H1 (cell line): ENCODE measurements around the gene UBC. TPM values are rescaled to one million over a fixed set of nuclear protein-coding genes. Genes with fewer than 3 reads are reported as not detected.

Source experiments
- CTCF ChIA-PET: fragments of 300-600 bp; sonication (Branson Sonifier 250); formaldehyde crosslinking; loops from one replicate; lab custom pipeline; 2021; ENCODE audit not compliant: partially characterized antibody; lab: Charles Lee
- POLR2A ChIA-PET: fragments of 300-600 bp; sonication (Branson Sonifier 250); formaldehyde crosslinking; loops from one replicate; lab custom pipeline; 2021; ENCODE audit warnings: inconsistent platforms; ENCODE audit not compliant: partially characterized antibody; lab: Charles Lee
- DNase-seq, 2 experiments: peaks; one replicate each; pipeline versions ENCODE4 v3.0.0 to v3.0.0-alpha.2; 2010 to 2022; ENCODE audit warnings: low spot score in 2 of 2, low read depth in 1 of 2, mixed read lengths in 1 of 2
- FAIRE-seq: peaks from 2 replicates; lab custom pipeline; 2011; peaks lifted over from hg19 to GRCh38; lab: Jason Lieb, UNC
- H2AFZ ChIP-seq: 2 replicates; pipeline ENCODE4 v1.8.1; 2012; ENCODE audit warnings: low read length, inconsistent platforms
- H2AK5ac ChIP-seq: 2 replicates; pipeline ENCODE4 v1.6.1; 2013; ENCODE audit warnings: low read depth, low read length
- H2BK120ac ChIP-seq: replicated peaks from 2 replicates; pipeline ENCODE3; 2013; ENCODE audit warnings: low read depth, low read length, inconsistent platforms
- H2BK12ac ChIP-seq: 2 replicates; pipeline ENCODE4 v1.6.1; 2013; ENCODE audit warnings: low read depth, low read length
- H2BK15ac ChIP-seq: 2 replicates; pipeline ENCODE4 v1.6.1; 2013; ENCODE audit warnings: low read length
- H2BK20ac ChIP-seq: 2 replicates; pipeline ENCODE4 v1.6.1; 2013; ENCODE audit warnings: low read length
- H2BK5ac ChIP-seq: 2 replicates; pipeline ENCODE4 v1.6.1; 2013; ENCODE audit warnings: low read depth, low read length
- H3K14ac ChIP-seq: 2 replicates; pipeline ENCODE4 v1.6.1; 2013; ENCODE audit warnings: inconsistent platforms; ENCODE audit not compliant: insufficient read length
- H3K18ac ChIP-seq: 2 replicates; pipeline ENCODE4 v1.6.1; 2013; ENCODE audit warnings: low read length; ENCODE audit errors: extremely low read depth
- H3K23ac ChIP-seq: 2 replicates; pipeline ENCODE4 v1.6.1; 2013; ENCODE audit warnings: inconsistent platforms; ENCODE audit not compliant: insufficient read length
- H3K23me2 ChIP-seq: 2 replicates; pipeline ENCODE4 v1.6.1; 2013; ENCODE audit warnings: low read depth, low read length
- H3K27ac ChIP-seq: 2 replicates; pipeline ENCODE4 v1.6.1; 2011; ENCODE audit warnings: low read depth, low read length, inconsistent platforms
- H3K27me3 ChIP-seq, 4 experiments: replicated peaks in 1 of 4; 1 replicate in 1 of 4; 2 replicates in 3 of 4; pipeline versions ENCODE4 v1.6.1 to v1.8.1; 2011 to 2013; ENCODE audit warnings: low read length in 3 of 4, mild to moderate bottlenecking in 3 of 4, inconsistent platforms in 2 of 4, mixed read lengths in 2 of 4, moderate library complexity in 1 of 4; ENCODE audit not compliant: control insufficient read depth in 3 of 4, insufficient read depth in 3 of 4; ENCODE audit errors: extremely low read depth in 1 of 4
- H3K36me3 ChIP-seq, 4 experiments: 2 replicates each; pipeline versions ENCODE4 v1.6.1 to v1.8.1; 2011 to 2013; ENCODE audit warnings: mild to moderate bottlenecking in 4 of 4, low read length in 3 of 4, moderate library complexity in 2 of 4, control low read depth in 1 of 4, inconsistent platforms in 1 of 4; ENCODE audit not compliant: insufficient read depth in 4 of 4, control insufficient read depth in 2 of 4
- H3K4ac ChIP-seq: replicated peaks from 2 replicates; pipeline ENCODE3; 2013; ENCODE audit warnings: low read length, low read depth, mixed read lengths, inconsistent platforms; ENCODE audit not compliant: insufficient read length
- H3K4me1 ChIP-seq, 4 experiments: replicated peaks in 1 of 4; 1 replicate in 1 of 4; 2 replicates in 3 of 4; pipeline versions ENCODE4 v1.6.1 to v1.8.1; 2011 to 2013; ENCODE audit warnings: low read length in 3 of 4, inconsistent platforms in 2 of 4, mixed read lengths in 1 of 4; ENCODE audit not compliant: insufficient read depth in 4 of 4, control insufficient read depth in 3 of 4
- H3K4me2 ChIP-seq, 2 experiments: 2 replicates each; pipeline versions ENCODE4 v1.6.1 to v1.8.1; 2011 to 2013; ENCODE audit warnings: low read depth in 2 of 2, low read length in 2 of 2, control low read depth in 1 of 2, inconsistent platforms in 1 of 2, mild to moderate bottlenecking in 1 of 2; ENCODE audit not compliant: insufficient read depth in 1 of 2
- H3K4me3 ChIP-seq, 4 experiments: fragments of 200-600, 300-600 bp in 1 of 4; sonication (generic), shearing (Covaris generic), sonication (Bioruptor Twin) in 1 of 4; 2 replicates each; pipeline versions ENCODE4 v1.5.1 to v1.8.1; 2011 to 2016; ENCODE audit warnings: low read length in 4 of 4, low read depth in 3 of 4, control low read depth in 2 of 4, inconsistent platforms in 2 of 4, mild to moderate bottlenecking in 2 of 4, mixed read lengths in 1 of 4, moderate library complexity in 1 of 4; ENCODE audit not compliant: insufficient read depth in 2 of 4; ENCODE audit errors: extremely low read depth in 1 of 4
- H3K56ac ChIP-seq: replicated peaks from 2 replicates; pipeline ENCODE3; 2013; ENCODE audit warnings: low read depth, mild to moderate bottlenecking, mixed read lengths, low read length, inconsistent platforms; ENCODE audit not compliant: insufficient read length
- H3K79me1 ChIP-seq: 2 replicates; pipeline ENCODE4 v1.6.1; 2013; ENCODE audit warnings: low read depth, low read length, control low read depth
- H3K79me2 ChIP-seq, 2 experiments: 2 replicates each; pipeline versions ENCODE4 v1.6.1 to v1.8.1; 2012 to 2013; ENCODE audit warnings: low read length in 2 of 2, mild to moderate bottlenecking in 2 of 2, inconsistent platforms in 1 of 2; ENCODE audit not compliant: insufficient read depth in 2 of 2, control insufficient read depth in 1 of 2
- H3K9ac ChIP-seq, 4 experiments: replicated peaks in 1 of 4; 1 replicate in 1 of 4; 2 replicates in 3 of 4; pipeline versions ENCODE4 v1.6.1 to v1.8.1; 2011 to 2013; ENCODE audit warnings: low read depth in 3 of 4, low read length in 3 of 4, control low read depth in 2 of 4, mild to moderate bottlenecking in 2 of 4, moderate library complexity in 2 of 4, inconsistent platforms in 1 of 4; ENCODE audit errors: extremely low read depth in 1 of 4
- H3K9me3 ChIP-seq, 2 experiments: 2 replicates each; pipeline versions ENCODE4 v1.6.1 to v1.8.1; 2012 to 2013; ENCODE audit warnings: mild to moderate bottlenecking in 2 of 2, moderate library complexity in 2 of 2, control low read depth in 1 of 2, inconsistent platforms in 1 of 2, low read depth in 1 of 2, low read length in 1 of 2, mixed read lengths in 1 of 2; ENCODE audit not compliant: insufficient read depth in 2 of 2
- H4K20me1 ChIP-seq, 2 experiments: replicated peaks in 1 of 2; 2 replicates each; pipeline versions ENCODE3 to v1.8.1; 2011 to 2013; ENCODE audit warnings: inconsistent platforms in 2 of 2, low read length in 2 of 2, mild to moderate bottlenecking in 1 of 2; ENCODE audit not compliant: insufficient read depth in 2 of 2, control insufficient read depth in 1 of 2
- H4K5ac ChIP-seq: 2 replicates; pipeline ENCODE4 v1.6.1; 2013; ENCODE audit warnings: low read length, low read depth, mixed read lengths, inconsistent platforms; ENCODE audit not compliant: insufficient read length
- H4K8ac ChIP-seq: 2 replicates; pipeline ENCODE4 v1.8.0; 2013; ENCODE audit warnings: mild to moderate bottlenecking, moderate library complexity, low read length, inconsistent platforms; ENCODE audit not compliant: insufficient read depth; ENCODE audit errors: extremely low read depth
- H4K91ac ChIP-seq: replicated peaks from 2 replicates; pipeline ENCODE3; 2013; ENCODE audit warnings: low read length, mixed read lengths, inconsistent platforms; ENCODE audit not compliant: insufficient read length
- CBX8 ChIP-seq: fragments of 300-800, 300-1000 bp; sonication (generic); IDR thresholded peaks from 2 replicates; pipeline ENCODE4 v1.7.1; 2016; ENCODE audit warnings: low read depth, low read length, borderline replicate concordance
- KDM4A ChIP-seq: IDR thresholded peaks from one replicate; pipeline ENCODE4 v1.7.1; 2012; ENCODE audit warnings: low read depth, mild to moderate bottlenecking, moderate library complexity, low read length, inconsistent platforms; ENCODE audit not compliant: severe bottlenecking
- SIN3A ChIP-seq, 2 experiments: IDR thresholded peaks in 1 of 2; conservative IDR thresholded peaks in 1 of 2; 2 replicates each; pipeline ENCODE4 v1.6.1; 2011 to 2012; ENCODE audit warnings: low read length in 2 of 2, improper control_type of control experiment in 1 of 2, low read depth in 1 of 2, mild to moderate bottlenecking in 1 of 2
- SIX5 ChIP-seq: IDR thresholded peaks from 2 replicates; pipeline ENCODE4 v1.6.1; 2011; ENCODE audit warnings: mild to moderate bottlenecking, low read depth, low read length
- SRF ChIP-seq: IDR thresholded peaks from 2 replicates; pipeline ENCODE4 v1.6.1; 2011; ENCODE audit warnings: mild to moderate bottlenecking, low read depth, low read length, moderate library complexity
- WGBS, 2 experiments: shearing (Covaris generic) in 1 of 2; methylation state at CpG; one replicate each; pipeline versions ENCODE4 v1.1.6 to v1.1.7; 2013 to 2015; ENCODE audit warnings: low lambda C conversion rate in 2 of 2, mixed read lengths in 2 of 2, inconsistent platforms in 1 of 2, low coverage in 1 of 2, missing lambda C conversion rate in 1 of 2; ENCODE audit not compliant: insufficient replicate concordance in 2 of 2, insufficient coverage in 1 of 2, insufficient read length in 1 of 2; ENCODE audit errors: extremely low coverage in 1 of 2, missing lambda C conversion rate in 1 of 2; 5-methylcytosine and 5-hydroxymethylcytosine counted together
- polyA plus RNA-seq, 7 experiments: library from polyadenylated mRNA; depleted of rRNA in 3 of 7; stranded (reverse) in 5 of 7; unstranded in 2 of 7; fragments of >200 nt in 5 of 7; fragments of 200-250 nt in 2 of 7; gene quantifications; 1 replicate in 5 of 7; 2 replicates in 1 of 7; 4 replicates in 1 of 7; pipeline versions ENCODE4 v1.2.1 to v1.2.3, GENCODE V29; 2011 to 2013; ENCODE audit warnings: missing spikeins in 2 of 7, mixed read lengths in 2 of 7
- total RNA-seq: library from RNA; stranded (reverse); fragmentation: NEBNext Ultra II Directional; extraction: Animal tissue kit (Norgen Biotek cat#: 25700); gene quantifications from 2 replicates; pipeline ENCODE4 v1.2.1, GENCODE V29; 2021

The UBC gene
- total and polyA plus RNA-seq, 2 of the 8 experiments (the other 6 are each of a cell fraction or from before 2014, with no cell fraction given) = 559 to 749 TPM

DNA sequence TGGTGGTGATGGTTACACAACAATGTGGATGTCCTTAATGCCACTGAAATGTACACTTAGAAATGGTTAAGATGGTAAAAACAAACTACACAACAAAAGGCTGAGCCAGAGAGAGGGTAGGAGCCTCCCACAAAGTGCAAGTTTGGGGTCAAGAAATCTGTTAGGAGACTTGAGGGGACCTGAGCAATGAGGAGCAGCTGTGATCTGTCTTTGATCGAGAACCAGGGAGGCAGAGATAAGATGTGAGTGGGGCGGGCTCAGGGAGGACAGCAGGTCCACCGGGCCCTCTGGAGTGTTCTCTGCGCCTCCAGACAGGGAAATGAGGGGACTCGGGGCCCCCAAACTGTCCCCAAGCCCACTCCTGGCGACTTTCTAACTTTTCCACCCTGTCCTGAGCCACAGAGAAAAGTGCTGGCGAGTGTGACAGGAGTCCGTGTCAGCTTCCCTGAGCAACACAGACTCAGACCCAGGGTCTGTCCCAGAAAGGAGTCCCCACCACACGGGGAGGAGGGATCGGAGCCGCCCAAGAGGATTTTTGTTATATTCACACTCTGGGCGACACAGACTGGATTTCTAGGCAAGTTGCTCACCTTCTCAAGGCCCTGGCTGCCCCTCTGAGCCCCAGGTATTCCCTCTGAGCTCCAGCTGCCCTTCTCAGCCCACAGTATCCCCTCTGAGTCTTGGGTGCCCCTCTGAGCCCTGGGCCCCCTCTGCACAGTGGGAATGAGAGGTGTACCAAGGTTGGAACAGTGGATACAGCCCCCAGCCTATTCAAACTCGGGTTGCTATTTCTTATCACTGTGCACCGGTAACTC is 39.3 kb downstream of the UBC start:
- no peaks in the 10 kb centered on the region for H3K9me3 ChIP-seq
- H2BK120ac ChIP-seq = no peak overlapping the region
- no peaks in the 10 kb centered on the region for H3K36me3 ChIP-seq
- H4K8ac ChIP-seq = peak overlapping the region; percentile 11; the same call in 1 of the 2 replicates
- H4K20me1 ChIP-seq = peaks cover 0 to 2% of the 10 kb centered on the region in 2 experiments
- peaks cover 3% of the 10 kb centered on the region; the same call in 1 of the 2 replicates for H3K23me2 ChIP-seq
- DNase-seq (no peak), FAIRE-seq (no peak)
- H3K23ac ChIP-seq = no peak overlapping the region
- no peaks in the 10 kb centered on the region for H3K79me2 ChIP-seq
- H3K4me3 ChIP-seq = no peak overlapping the region
- no peak overlapping the region for H3K27ac ChIP-seq
- no peak overlapping the region for H2AK5ac ChIP-seq
- H4K91ac ChIP-seq = no peak overlapping the region
- ChIA-PET POLR2A (interaction anchor here (1.3 to 1.6 kb wide), 2 partner anchors 9 to 11 kb away, joined by 4 to 5 read pairs; partner anchors contain the start of gene SCARB1), CTCF (interaction anchor here (1.4 to 1.8 kb wide), 2 partner anchors 12 to 25 kb away, joined by 3 to 5 read pairs; no protein-coding TSS in a partner anchor)
- H3K4me1 ChIP-seq = no peaks in the 10 kb centered on the region
- no peak overlapping the region for H3K18ac ChIP-seq
- no peak overlapping the region for H2BK15ac ChIP-seq
- no peak overlapping the region for H2BK20ac ChIP-seq
- no peak for TF ChIP-seq SRF
- TF ChIP-seq CBX8 = no peak
- TF ChIP-seq SIN3A (conservative IDR thresholded peaks at IDR 0.05 in 1 of 2, IDR thresholded peaks at IDR 0.05 in 1 of 2; ENCODE audit: low read depth in 1 of 2, low read length in 2 of 2) = no peak
- TF ChIP-seq KDM4A = no peak
- no peak for TF ChIP-seq SIX5
- H4K5ac ChIP-seq = no peak overlapping the region
- no peak overlapping the region for H3K4ac ChIP-seq
- H2BK5ac ChIP-seq = no peak overlapping the region
- WGBS, 2 experiments = 90% methylated on average over 13 of the region's 14 CpGs; no CpG with 5 or more reads in 1 of the 2 experiments
- no peak overlapping the region for H2BK12ac ChIP-seq
- H3K56ac ChIP-seq = no peak overlapping the region
- H2AFZ ChIP-seq = no peak overlapping the region; the same call in 1 of the 2 replicates
- H3K9ac ChIP-seq = no peak overlapping the region
- H3K27me3 ChIP-seq = no peaks in the 10 kb centered on the region
- no peak overlapping the region for H3K4me2 ChIP-seq
- H3K14ac ChIP-seq = no peak overlapping the region
- H3K79me1 ChIP-seq = no peaks in the 10 kb centered on the region
